ENCODE data around the gene PTPRN2.
"Not testable (repeated sequence)": the region's sequence is repeated elsewhere in the genome, so short reads cannot be mapped to it uniquely, and the experiment has no call there.

Gene PTPRN2

GRCh38 chr7:158322616-158323530 lies 264.8 kb downstream of the PTPRN2 start:
- DNase-seq (ENCODE audit: low read depth in 2 of 2), result no peak

- no peak for DNase-seq (ENCODE audit: low read depth in 2 of 2)
Measured at GRCh38 chr7:158321936-158322615, 265.5 kb downstream of the PTPRN2 start.

- DNase-seq (ENCODE audit: low read depth in 2 of 2), result no peak
Measured at GRCh38 chr7:158321056-158321700, 266.4 kb downstream of the PTPRN2 start.

GRCh38 chr7:158320328-158320727 lies 267.3 kb downstream of the PTPRN2 start:
- no peak for DNase-seq (ENCODE audit: low read depth in 2 of 2)

GRCh38 chr7:158318511-158318913 lies 269.1 kb downstream of the PTPRN2 start:
- no peak for DNase-seq (ENCODE audit: low read depth in 2 of 2)

- no peak for DNase-seq (ENCODE audit: low read depth in 2 of 2)
Measured at GRCh38 chr7:158317238-158318205, 270.1 kb downstream of the PTPRN2 start.

- DNase-seq (ENCODE audit: low read depth in 2 of 2), result no peak
Measured at GRCh38 chr7:158316466-158317031, 271.1 kb downstream of the PTPRN2 start.

GRCh38 chr7:158315881-158316280 lies 271.7 kb downstream of the PTPRN2 start:
- no peak for DNase-seq (ENCODE audit: low read depth in 2 of 2)

- DNase-seq (ENCODE audit: low read depth in 2 of 2), result no peak
Measured at GRCh38 chr7:158315326-158315725, 272.3 kb downstream of the PTPRN2 start.

GRCh38 chr7:158314394-158314793 lies 273.2 kb downstream of the PTPRN2 start:
- no peak for DNase-seq (ENCODE audit: low read depth in 2 of 2)

- no peak for DNase-seq (ENCODE audit: low read depth in 2 of 2)
Measured at GRCh38 chr7:158313931-158314330, 273.7 kb downstream of the PTPRN2 start.

GRCh38 chr7:158312789-158313188 lies 274.8 kb downstream of the PTPRN2 start:
- DNase-seq (ENCODE audit: low read depth in 2 of 2), result no peak

- DNase-seq (ENCODE audit: low read depth in 2 of 2), result no peak
Measured at GRCh38 chr7:158311791-158312190, 275.8 kb downstream of the PTPRN2 start.

- DNase-seq (ENCODE audit: low read depth in 2 of 2), result no peak
Measured at GRCh38 chr7:158310924-158311666, 276.5 kb downstream of the PTPRN2 start.

- DNase-seq (ENCODE audit: low read depth in 2 of 2), result no peak
Measured at GRCh38 chr7:158309868-158310763, 277.5 kb downstream of the PTPRN2 start.

- no peak for DNase-seq (ENCODE audit: low read depth in 2 of 2)
Measured at GRCh38 chr7:158308001-158308400, 279.6 kb downstream of the PTPRN2 start.

GRCh38 chr7:158304072-158304471 lies 283.6 kb downstream of the PTPRN2 start:
- not testable (repeated sequence) for DNase-seq (ENCODE audit: low read depth in 2 of 2)

GRCh38 chr7:158303121-158303520 lies 284.5 kb downstream of the PTPRN2 start:
- no peak for DNase-seq (ENCODE audit: low read depth in 2 of 2)

Measured in stimulated activated CD8-positive, alpha-beta memory T cell treated with anti-CD3 and anti-CD28 coated beads, Interleukin-7, amount 100 ng/mL, for 1 hour (primary cell).